Amygdala (tissue), 56 donors: ENCODE results near the gene LRBA.

ENCODE experiments used
- DNase-seq, 56 donors: peaks; one replicate each; lab custom pipeline; 2025; lab: John Stamatoyannopoulos, UW

LRBA gene

DNA sequence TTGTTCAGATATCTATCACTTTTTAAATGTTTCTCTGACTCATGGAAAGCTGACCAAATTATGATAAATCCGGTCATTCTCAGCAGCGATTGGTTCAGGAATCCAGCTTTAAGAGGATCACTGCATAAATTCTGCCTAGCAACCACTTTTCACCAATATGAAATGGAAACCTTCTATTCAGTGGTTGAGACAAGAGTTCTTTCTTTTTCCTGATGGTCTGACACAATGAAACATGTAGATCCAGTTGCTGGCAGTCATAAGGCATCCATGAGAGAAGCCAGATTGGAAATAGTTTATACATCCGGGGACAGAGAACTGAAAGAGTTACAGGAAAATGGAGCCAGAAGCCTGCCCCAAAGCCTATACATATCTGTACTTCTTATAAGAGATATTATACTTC is 406.0 kb downstream of the LRBA start:
- no peak for DNase-seq

DNA sequence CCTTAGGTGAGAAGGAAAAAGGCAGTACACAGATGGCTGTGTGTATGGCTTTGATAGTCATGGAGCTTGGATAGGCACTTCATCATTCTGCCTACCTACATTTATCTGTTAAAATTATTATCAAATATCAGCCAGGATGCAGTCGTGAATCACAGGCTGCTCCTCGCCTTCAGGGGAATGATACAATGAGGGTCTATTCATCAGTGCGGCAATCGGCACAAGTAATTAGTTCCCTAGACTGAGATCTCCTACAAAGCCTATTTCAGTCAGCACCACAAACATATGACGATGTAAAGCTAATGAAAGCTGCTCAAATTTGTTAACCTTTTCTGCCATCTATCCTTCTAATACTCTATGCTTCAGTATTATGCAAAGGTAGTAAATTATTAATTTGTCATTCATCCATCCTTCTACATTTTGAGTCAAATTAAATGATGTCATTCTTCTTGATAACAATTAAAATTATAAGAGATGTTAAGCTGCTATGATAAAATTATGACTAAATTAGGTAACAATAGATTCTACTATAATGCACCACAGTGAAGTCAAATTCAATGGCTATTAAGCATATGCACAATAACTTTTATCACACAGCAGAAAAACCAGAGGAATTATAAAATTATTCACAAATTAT is 414.2 kb downstream of the LRBA start:
- no peak for DNase-seq

DNA sequence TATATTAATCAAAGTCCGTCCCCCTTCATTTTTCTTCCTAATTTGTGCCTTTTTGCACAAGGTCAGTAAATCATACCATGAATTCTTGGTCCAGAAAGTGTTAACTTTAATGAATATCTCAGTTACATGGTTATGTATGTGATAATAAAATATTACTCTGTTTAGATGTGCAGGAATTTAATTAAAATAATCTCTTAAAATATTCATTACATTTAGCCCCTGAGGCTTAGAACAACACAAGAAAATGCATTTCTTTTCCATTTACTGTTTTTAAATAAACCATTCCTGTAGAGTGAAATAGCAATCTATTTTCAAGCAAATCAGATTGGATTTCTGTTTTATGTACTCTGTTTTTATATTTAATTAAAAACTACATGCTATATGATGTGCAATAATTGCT is 415.5 kb downstream of the LRBA start:
- DNase-seq, result no peak

DNA sequence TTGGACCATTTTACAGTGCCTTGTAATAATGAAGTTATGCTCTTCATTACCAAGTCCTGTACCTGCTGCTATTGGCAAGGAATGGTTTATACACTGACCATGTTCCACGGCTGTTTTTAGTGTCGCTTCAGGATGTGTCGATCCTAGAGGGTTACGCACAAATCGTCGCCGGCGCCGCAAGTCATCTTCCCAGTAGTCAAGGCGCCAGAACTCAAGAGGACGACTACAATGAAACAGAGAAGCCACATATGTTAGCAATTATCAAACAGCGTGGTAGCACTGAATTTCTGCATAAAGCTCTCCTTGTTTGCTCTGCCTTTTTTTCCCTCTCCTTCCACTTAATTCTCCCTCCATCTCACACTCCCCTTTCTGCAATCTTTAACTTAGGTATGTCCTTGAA is 416.2 kb downstream of the LRBA start:
- no peak for DNase-seq

DNA sequence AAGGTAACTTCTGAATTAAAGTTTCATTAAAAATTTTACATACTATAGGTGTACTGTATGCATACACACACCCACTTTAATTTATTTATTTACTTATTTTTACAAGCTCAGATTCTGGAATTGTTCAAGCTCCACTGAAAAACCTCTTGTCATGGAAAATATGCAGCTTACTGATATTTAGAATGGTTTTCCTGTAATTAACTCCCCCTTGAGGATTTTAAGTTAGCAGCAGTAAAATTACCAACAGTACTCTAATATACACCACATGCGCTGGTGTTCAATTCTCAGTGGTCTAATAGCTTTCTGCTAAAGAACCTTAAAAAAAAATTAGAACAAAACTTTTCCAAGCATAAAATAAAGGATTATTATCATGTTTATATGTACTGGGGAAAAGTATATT is 421.1 kb downstream of the LRBA start:
- DNase-seq, result no peak

DNA sequence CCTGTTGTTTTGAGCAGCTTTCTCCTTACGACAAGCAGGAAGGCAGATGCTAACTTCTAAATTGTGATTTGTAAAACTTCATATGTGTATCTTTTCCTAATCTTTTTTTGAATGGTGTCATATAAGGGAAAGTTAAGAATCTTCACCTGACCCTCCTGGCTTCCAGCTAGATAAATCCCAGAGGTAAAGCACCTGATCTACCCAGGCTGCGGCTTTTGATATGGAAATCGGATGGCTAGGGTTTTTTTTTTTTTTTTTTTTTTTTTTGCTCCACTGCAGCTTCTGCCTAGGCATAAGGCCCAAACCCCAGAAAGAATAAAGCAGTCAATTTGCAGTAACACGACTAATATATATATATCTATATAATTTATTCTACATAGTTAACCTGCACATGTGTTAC is 423.2 kb downstream of the LRBA start:
- no peak for DNase-seq

DNA sequence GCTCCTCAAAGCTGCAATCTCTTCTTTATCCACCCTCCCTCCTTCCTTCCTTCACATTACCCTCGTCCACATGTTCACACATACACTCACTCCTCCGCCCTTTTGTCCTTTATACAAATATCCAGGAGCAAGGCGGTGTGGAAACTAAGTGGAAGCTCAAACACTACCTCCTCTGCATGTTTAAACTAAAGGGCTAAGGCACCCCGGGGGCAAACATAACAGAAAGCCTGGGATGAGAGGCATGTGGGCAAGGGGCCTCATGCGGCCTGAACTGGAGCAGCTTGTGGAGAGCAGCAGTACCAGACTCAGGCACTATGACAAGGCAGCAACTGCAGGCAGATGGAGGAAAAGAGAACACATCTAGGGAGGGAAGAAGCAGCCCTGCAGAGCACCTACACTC is 423.7 kb downstream of the LRBA start:
- no peak for DNase-seq

DNA sequence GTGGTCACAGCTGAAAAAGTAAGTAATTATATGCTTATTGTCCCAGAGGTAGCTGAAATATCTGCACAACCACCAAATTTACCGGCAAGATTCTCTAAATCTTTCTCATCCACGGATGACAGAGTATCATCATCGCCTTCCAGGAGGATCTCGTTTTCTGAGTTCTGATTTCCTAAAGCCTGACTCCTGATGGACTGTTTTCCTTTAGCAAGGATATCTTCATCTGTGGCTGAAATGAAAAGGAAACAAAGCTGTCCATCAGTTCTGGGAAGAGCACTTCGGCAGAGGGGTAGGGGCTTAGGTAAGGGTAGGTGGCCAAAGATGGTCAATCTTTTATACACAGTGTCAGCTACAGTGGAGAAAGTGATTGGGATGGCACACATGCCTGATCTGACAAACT is 424.5 kb downstream of the LRBA start:
- DNase-seq, result no peak

DNA sequence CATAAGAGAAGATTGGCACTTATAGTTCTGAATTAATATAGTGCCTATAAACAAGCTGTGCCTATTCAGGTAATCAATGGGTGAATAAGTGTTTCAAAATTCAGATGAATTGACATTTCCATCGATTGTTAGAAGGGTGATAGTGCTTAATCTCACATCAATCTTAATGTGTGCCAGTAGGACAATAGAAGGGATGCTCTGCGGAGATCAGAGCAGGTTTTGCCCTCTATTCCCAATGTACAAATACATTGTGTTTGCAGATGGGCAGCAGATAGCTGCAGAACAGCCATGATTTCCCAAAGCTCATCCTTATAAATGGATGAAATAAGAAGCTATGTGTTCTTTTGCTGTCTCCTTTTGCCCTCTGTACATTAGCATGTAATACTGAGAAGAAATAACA is 425.9 kb downstream of the LRBA start:
- no peak for DNase-seq

DNA sequence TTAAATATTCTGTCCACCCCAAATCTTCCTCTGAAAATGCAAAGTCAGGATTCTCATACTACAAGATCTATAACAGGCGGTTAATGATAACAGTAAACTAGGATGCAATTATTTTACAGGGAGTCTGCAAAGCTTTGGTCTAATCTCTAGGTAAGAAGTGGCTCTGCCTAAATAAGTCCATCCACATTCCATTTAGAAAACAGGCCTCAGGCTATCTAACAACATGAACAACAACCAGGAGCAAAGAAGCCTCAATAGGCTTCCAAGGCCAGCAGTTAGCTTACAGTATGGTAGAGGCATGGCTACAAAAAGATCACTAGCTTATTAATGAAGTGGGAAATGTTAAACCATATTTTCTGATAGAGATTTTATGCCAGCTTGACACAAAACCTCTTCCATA is 426.8 kb downstream of the LRBA start:
- DNase-seq, result no peak

DNA sequence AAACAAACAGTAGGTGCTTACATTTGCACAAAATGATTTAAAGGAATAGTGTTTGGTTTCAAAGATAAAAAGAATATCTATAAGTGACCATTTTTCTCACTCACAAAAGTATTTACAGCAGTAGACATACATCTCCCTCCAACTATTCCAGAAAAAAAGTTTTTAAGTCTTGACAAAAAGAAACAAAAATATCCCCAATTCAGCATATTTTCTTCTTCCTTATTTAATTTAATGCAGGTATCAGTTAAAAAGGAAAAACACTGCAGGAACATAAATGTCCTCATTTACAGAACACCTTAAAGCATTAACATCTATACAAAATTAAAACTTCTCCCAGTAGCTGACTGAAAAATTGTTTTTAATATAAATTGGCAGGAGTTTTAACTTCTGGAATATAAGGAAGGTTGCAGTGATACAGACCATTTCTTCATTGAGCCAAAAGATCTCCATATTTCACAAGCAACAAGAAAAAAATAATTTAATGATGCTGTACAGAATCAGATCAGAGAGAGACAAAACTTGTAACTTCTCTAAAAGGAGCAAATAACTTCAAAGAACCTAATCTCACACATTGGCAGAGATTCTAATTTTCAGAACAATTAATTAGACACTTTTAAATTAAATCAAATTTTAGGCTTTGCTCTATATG is 428.8 kb downstream of the LRBA start:
- no peak for DNase-seq

DNA sequence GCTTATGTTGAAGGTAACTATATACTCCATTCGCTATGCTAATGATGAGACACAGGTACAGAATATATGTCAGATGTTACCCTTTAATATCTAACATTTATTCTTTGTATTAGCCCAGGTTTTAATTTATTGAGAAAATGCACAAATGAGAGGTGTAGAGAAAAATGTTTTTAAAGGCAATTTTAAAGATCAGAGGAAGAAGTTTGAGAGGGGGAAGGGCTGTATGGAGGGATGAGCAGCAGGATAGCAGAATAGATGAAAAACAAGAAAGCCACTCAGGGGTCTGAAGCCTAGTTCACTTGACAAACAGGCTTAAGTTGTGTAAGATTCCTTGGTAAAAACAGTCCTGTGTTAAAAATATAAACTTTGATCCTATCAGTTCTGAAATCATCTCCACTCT is 429.5 kb downstream of the LRBA start:
- no peak for DNase-seq

DNA sequence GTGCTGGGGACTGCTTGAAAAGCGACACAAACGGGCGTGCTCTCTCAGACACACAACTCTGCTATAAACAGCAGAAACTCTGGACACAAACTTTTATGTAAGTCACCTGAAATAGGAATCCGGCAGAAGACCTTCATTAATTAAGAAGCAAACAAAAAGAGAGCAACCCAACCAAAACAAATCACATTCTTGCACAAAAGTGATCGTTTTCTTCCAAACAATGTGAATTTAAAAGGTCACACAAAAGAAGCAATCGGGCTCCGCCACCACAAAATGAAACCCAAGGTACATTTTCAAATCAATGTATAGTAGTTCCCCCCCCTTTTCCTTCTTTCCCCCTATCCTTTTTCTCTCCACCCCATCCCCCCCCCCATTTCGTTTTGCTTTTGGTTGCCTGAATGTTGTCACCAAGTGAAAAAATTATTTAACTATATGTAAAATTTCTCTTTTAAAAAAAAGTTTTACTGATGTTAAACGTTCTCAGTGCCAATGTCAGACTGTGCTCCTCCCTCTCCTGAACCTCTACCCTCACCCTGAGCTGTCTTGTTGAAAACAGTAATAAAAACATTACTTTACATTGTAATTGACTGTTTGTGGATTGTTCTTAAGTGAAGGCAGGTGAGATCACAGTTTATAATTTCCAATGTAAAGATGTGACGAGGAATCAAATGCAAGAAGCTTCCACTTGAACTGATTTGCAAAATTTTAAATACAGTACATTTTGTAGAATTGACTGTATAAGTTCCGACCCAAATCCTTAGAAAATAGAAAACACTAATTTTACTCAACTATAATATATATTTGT is 430.8 kb downstream of the LRBA start:
- no peak for DNase-seq

DNA sequence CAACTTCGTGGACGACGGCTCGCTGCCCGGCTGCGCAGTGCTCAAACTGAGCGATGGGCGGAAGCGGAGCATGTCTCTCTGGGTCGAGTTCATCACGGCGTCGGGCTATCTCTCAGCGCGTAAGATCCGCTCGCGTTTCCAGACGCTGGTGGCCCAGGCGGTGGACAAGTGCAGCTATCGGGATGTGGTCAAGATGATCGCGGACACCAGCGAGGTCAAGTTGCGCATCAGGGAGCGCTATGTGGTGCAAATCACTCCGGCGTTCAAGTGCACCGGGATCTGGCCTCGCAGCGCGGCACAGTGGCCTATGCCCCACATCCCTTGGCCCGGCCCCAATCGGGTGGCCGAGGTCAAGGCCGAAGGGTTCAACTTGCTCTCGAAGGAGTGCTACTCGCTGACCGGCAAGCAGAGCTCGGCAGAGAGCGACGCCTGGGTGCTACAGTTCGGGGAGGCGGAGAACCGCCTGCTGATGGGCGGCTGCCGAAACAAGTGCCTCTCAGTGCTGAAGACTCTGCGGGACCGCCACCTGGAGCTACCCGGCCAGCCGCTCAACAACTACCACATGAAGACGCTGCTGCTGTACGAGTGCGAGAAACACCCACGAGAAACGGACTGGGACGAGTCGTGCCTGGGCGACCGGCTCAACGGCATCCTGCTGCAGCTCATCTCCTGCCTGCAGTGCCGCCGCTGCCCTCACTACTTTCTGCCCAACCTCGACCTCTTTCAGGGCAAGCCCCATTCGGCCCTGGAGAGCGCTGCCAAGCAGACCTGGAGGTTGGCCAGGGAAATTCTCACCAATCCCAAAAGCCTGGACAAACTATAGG is 431.6 kb downstream of the LRBA start:
- DNase-seq, result peak in 9 of 56 donors; percentile 6 to 47 (median 11)

DNA sequence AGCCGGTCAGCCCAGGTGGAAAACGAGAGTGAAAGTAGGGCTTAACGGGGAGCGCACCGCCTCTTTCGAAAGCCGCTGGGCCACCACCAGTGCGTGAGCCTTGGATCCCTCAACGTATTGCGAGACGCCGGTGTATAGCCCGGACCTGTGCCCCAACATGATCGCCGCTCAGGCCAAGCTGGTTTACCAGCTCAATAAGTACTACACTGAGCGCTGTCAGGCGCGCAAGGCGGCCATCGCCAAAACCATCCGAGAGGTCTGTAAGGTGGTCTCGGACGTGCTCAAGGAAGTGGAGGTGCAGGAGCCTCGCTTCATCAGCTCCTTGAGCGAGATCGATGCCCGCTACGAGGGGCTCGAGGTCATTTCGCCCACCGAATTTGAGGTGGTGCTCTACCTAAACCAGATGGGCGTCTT is 432.2 kb downstream of the LRBA start:
- DNase-seq, result no peak

DNA sequence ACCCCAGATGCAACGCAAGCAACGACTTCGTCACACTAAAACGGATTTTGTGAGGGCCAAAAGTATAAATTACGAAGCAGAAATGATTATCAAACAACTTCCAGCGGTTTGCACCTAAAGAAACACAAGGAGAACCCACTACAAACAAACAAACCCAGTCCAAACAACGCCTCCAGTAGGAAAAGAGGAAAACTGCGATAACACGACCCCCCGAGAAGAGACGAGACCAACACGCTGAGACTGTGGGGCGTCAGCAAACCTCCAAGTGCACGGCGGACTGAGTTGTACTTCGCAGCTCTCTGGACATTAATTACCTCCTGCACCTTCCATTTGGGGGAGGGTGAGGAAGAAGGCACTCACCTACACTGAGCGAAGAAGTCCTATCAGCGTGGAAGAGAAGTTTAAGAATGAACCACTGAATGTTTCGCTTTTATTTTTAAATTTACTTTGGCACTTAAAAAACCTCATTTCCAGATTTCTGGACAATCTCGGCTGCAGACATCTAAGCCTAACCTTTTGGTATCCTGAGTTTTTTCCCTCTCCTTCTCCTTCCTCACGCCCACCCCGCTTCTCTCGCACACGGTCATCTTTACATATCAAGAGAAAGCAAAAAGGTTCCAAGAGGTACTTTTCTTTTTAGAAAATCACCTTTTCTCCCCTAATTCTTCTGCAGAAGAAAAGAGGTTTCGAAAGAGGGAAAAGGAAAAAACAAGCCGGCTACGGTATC is 432.8 kb downstream of the LRBA start, which contains the start of gene MAB21L2:
TSS of gene MAB21L2 (plus strand) at position 6 of the 727 bp plus-strand sequence. CDS start 879 bp downstream, outside the sequence.
- DNase-seq, result no peak

DNA sequence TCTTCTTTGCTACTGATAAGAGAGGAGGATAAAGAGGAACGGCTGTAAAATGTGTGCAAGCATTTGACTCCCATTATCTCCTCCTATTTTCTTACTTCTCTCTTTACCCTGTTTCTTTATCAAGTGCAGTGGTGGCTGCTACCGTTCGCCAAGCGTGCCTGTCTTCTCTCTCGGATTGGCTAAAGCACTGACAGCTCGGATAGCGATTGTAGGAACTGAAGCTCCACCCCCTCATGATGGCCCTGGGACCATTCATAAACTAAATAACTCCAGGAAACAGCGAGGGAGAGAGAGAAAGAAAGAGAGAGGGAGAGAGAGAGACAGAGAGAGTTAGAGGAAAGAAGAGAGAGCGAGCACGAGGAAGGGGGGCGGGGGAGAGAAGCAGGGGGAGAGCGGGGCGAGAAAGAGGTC is 433.4 kb downstream of the LRBA start:
- no peak for DNase-seq

DNA sequence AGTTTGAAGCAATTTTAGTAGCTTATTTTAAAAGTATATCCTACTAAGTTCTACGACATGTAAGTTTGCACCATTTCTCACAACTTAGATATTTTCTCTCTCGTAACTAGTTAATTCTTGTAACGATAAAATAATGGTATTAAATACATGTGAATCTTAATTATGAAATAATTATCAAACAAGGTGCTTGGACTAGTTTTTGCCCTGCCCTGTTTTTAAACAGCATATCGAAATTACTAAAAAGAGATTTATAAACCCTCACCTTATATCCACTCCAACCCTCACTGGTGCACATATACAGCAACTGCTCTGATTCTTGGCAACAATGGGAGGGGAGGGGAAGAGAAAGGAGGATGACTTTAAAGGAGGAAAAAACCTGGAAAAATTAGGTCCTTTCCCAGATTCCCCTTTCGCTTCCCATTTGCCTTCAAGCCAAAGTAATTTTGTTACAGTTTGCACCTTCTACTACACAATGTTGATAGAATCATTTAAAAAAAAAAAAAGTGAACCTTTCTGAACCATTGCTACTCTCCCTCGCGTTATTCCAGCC is 434.0 kb downstream of the LRBA start:
- no peak for DNase-seq

DNA sequence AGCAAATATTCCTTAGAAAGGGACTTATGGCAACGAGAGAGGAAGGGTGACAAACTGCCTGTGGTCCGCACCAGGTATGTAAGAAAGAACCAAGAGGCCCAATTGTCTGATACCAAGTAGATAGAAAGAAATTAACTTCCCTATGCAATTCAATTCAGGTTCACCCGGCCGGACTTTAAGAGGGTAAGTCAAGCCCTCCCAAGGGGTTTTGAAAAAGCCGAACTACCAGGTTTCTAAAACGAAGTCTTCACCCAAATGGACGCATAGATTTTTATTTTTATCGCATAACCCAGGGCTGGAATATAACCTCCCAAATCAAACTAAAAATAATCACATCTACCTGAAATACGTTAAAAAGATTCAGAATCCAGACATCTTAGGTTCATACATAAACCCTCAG is 434.8 kb downstream of the LRBA start:
- no peak for DNase-seq
